GM18867 (cell line): ENCODE data around the gene RIOK3.

Experiments
- ATAC-seq: cut with Tn5 transposase; IDR thresholded peaks from one replicate; pipeline ENCODE4 v1.9.1; 2021; ENCODE audit warnings: mild to moderate bottlenecking, moderate library complexity; ENCODE audit not compliant: unreplicated experiment

Gene RIOK3

GRCh38 chr18:23452728-23453679 is at the start of gene RIOK3:
RIOK3 (plus strand) TSS chr18:23453287; CDS start chr18:23453440, 153 bp downstream.
- peak; percentile 97 for ATAC-seq

- ATAC-seq = no peak
Measured at GRCh38 chr18:23403310-23403709, 49.8 kb upstream of the RIOK3 start.

- ATAC-seq = no peak
Measured at GRCh38 chr18:23405636-23406035, 47.5 kb upstream of the RIOK3 start.

- ATAC-seq = no peak
Measured at GRCh38 chr18:23406271-23406787, 46.8 kb upstream of the RIOK3 start.

GRCh38 chr18:23412351-23412964 is 40.6 kb upstream of the RIOK3 start:
- ATAC-seq = no peak

- ATAC-seq = no peak
Measured at GRCh38 chr18:23415515-23415914, 37.6 kb upstream of the RIOK3 start.

GRCh38 chr18:23416298-23416697 is 36.8 kb upstream of the RIOK3 start:
- no peak for ATAC-seq

GRCh38 chr18:23421277-23421676 is 31.8 kb upstream of the RIOK3 start:
- ATAC-seq = no peak

- peak; percentile 94 for ATAC-seq
Measured at GRCh38 chr18:23422751-23423418, 30.2 kb upstream of the RIOK3 start.

- no peak for ATAC-seq
Measured at GRCh38 chr18:23424616-23425015, 28.5 kb upstream of the RIOK3 start.

GRCh38 chr18:23428821-23429220 is 24.3 kb upstream of the RIOK3 start:
- no peak for ATAC-seq

- peak; percentile 59 for ATAC-seq
Measured at GRCh38 chr18:23429538-23429937, 23.5 kb upstream of the RIOK3 start.

GRCh38 chr18:23433360-23433759 is 19.7 kb upstream of the RIOK3 start:
- ATAC-seq = no peak

- ATAC-seq = peak; percentile 99
Measured at GRCh38 chr18:23437357-23438045, 15.6 kb upstream of the RIOK3 start.

GRCh38 chr18:23438046-23438377 is 15.1 kb upstream of the RIOK3 start:
- ATAC-seq = no peak

- ATAC-seq = no peak
Measured at GRCh38 chr18:23438608-23439366, 14.3 kb upstream of the RIOK3 start.

GRCh38 chr18:23440131-23440530 is 13.0 kb upstream of the RIOK3 start:
- ATAC-seq = no peak

- ATAC-seq = no peak
Measured at GRCh38 chr18:23442958-23443357, 10.1 kb upstream of the RIOK3 start.

GRCh38 chr18:23448291-23448690 is 4.8 kb upstream of the RIOK3 start:
- ATAC-seq = no peak

- no peak for ATAC-seq
Measured at GRCh38 chr18:23450022-23450421, 3.1 kb upstream of the RIOK3 start.
